ENCODE data around the gene KAT14.
"Not testable (repeated sequence)": the region's sequence is repeated elsewhere in the genome, so short reads cannot be mapped to it uniquely, and the experiment has no call there.

The KAT14 gene

DNA sequence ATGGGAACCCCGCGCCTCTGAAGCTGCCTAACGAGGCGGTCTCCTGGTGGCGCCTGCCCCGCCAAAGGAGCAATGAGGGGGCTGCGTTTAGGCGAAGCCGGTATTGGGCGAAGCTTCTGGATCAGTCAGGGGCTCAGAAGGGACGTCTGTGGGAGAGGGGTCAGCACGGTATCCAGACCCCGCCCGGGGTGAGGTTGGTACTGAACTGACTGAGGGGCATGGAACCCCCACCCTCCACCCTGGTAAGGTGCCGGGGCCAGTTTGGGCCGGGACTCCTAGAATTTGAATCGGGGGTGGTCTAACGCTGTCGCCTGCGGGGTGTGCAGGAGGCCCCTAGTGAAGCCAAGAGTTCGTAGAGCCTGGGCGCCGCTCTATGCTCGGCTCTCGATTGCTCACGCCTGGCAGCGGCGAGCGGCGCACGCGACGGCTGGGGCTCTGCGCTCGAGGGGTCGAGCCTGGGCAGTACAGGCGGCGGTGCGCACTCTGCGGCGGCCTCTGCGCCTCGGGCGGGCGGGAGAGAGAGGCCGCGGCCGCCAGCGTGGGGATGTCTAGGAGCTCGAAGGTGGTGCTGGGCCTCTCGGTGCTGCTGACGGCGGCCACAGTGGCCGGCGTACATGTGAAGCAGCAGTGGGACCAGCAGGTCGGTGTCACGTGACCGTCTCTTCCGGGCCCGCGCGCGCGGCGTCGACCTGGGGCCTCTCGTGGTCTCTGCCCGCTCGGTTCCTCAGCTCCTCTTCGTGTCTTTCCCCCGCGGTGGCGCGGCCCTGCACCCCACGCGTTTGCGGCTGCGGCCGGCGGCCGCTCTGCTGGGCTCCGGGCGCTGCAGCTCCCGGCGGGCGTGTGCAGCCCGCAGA is at the start of gene KAT14, which contains the start of gene PET117:
TSS of gene KAT14 (plus strand) at position 452 of the 854 bp plus-strand sequence. CDS start 4,798 bp downstream, outside the sequence.
TSS of gene PET117 (plus strand) at position 452 of the 854 bp plus-strand sequence. CDS start at position 545, 93 bp downstream.
- peak; percentile 85 for DNase-seq

GRCh38 chr20:18088298-18088697 is 49.4 kb upstream of the KAT14 start:
- DNase-seq = not testable (repeated sequence)

- not testable (repeated sequence) for DNase-seq
Measured at GRCh38 chr20:18088841-18089240, 48.8 kb upstream of the KAT14 start.

GRCh38 chr20:18090044-18090443 is 47.6 kb upstream of the KAT14 start:
- no peak for DNase-seq

GRCh38 chr20:18090477-18090876 is 47.2 kb upstream of the KAT14 start:
- DNase-seq = no peak

DNA sequence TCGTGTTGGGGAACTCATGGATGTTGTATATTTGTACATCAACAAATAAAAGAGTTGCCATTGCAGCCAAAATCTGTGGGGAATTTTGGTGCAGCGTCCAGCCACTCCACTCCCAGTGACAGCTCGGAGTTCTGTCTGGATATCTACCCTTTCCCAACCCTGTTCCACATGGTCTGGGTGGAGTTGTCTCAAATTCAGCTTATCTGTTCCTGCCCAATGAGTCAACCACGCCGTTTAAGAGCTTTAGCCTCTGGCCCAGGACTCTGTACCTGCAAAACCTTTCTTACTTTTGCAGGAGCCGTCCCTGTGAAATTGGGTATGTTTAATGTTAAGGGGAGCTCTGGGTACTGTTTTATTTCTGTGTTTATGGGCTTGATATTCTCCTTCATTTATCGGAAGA is 46.0 kb upstream of the KAT14 start:
- DNase-seq = no peak

DNA sequence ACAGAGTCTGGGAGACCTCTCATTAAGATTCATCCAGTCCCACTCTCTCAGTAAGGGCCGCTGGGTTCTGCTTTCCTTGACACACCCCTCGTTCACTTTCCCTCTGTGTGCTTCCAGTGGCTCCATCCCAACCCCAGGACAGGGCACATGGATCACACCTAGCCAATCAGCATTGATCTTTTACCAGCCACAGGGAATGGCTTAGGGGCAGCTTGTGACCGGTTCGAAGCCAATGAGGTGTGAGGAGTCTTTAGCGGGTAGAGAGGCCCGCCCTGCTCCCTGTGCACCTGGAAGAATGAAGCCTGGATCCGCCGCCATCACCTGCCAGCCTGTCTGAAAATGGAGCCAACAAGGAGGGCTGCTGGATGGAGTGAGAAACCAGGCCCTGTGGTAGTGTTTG is 44.8 kb upstream of the KAT14 start:
- no peak for DNase-seq

GRCh38 chr20:18093388-18093787 is 44.3 kb upstream of the KAT14 start:
- DNase-seq = no peak

GRCh38 chr20:18094191-18094590 is 43.5 kb upstream of the KAT14 start:
- no peak for DNase-seq

GRCh38 chr20:18100569-18100968 is 37.1 kb upstream of the KAT14 start:
- DNase-seq = not testable (repeated sequence)

- no peak for DNase-seq
Measured at GRCh38 chr20:18101125-18101810, 36.4 kb upstream of the KAT14 start.

- no peak for DNase-seq
Measured at GRCh38 chr20:18103497-18103896, 34.2 kb upstream of the KAT14 start.

DNA sequence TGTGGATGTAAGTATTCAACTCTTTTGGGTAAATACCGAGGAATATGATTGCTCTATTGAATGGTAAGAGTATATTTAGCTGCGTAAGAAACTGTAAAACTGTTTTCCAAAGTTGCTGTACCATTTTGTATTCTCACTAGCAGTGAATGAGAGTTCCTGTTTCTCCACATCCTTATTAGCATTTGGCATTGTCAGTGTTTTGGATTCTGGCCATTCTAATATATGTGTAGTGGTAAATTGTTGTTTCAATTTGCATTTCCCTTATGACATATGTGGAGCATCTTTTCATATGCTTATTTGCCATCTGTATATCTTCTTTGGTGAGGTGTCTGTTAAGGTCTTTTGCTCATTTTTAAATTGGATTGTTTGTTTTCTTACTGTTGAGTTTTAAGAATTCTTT is 29.3 kb upstream of the KAT14 start:
- no peak for DNase-seq

DNA sequence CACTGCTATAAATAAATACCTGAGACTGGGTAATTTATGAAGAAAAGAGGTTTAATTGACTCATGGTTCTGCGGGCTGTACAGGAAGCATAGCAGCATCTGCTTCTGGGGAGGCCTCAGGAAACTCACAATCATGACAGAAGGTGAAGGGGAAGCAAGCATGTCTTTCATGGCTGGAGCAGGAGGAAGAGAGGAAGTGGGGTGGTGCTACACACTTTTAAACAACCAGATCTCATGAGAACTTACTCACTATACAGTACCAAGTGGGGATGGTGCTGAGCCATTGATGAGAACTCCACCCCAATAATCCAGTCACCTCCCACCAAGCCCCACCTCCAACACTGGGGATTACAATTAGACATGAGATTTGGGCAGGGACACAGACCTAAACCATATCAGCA is 9.1 kb upstream of the KAT14 start:
- DNase-seq = not testable (repeated sequence)

- DNase-seq = no peak
Measured at GRCh38 chr20:18132663-18133062, 5.0 kb upstream of the KAT14 start.

- no peak for DNase-seq
Measured at GRCh38 chr20:18133962-18134361, 3.7 kb upstream of the KAT14 start.

DNA sequence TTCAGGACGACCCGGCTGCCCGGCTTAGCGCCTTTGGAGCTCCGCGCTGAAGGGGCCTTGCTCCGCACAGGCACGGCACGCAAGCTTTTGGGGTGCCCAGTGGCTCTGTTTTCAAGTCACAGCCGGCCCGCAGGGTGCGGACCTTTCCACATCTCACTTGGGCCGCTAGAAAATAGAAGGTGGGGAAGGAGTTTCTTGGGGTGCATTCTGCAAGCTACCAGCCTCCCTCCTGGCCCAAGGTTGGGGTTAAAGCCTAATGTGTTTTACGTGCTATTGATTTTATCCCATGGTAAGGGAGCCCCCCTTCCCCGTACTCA is 561 bp downstream of the KAT14 start:
- DNase-seq = no peak

DNA sequence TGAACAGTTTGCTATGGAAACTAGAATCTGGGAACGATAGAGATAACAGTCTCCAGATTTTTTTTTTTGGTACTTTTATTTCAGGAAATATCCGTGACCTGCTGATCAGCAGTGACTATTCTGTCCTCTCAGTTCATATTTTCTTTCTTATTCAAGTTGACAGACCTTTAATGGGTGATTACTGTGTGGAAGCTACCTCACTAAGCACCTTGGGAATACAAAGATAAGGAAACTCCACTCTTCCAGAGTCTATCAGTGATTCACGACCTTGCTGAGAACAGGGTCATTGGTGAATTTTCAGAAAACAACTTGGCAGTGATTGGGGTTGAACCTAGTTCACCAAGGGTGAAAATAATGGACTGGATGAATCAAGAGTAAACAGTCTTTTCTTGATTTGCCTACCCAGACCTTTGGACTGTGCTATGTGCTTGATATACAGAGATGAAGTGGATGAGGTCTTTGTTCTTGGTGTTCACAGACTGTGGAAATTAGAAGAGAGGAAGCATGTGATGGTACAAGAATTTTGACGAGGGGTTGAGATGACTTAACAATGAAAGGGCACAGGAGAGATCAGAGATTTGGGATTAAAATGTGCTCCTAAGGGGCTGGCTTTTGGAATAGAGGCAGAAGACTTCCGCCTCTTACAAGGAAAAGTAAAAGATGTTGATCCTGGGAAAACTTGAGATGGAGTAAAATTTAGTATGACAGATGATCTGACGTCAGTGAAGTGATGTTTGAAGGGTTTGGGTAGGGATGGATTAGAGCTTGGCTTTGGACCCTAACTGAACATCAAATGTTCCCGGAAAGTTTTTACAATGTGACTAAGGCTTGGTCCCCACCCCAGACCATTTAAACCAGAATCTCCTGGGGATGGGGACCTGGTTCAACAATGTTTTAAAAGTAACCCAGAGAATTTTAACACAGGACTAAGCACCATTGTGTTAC is 1.2 kb downstream of the KAT14 start:
- no peak for DNase-seq

GRCh38 chr20:18139832-18140231 is 2.2 kb downstream of the KAT14 start:
- DNase-seq = no peak

GRCh38 chr20:18144541-18145099 is 7.0 kb downstream of the KAT14 start:
- no peak for DNase-seq

- DNase-seq = no peak
Measured at GRCh38 chr20:18154342-18154741, 16.7 kb downstream of the KAT14 start.

- DNase-seq = no peak
Measured at GRCh38 chr20:18156045-18156444, 18.4 kb downstream of the KAT14 start.

DNA sequence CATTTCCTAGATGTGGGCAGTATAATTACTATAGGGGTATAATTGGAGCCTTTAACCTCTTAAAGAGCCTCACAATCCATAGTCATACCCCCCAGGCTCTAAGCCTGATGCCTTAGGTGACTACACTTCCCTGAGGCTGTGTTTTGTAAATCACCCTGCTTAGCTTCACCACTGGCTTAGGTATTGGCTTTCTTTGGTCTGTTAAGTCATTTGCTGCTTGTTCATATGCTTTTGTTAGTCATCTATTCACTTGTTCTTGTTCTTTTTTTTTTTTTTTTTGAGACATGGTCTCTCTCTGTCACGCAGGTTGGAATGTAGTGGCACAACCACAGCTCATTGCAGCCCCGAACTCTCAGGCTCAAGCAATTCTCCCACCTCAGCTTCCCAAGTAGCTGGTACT is 26.7 kb downstream of the KAT14 start:
- DNase-seq = no peak
